HG03095 (cell line): Measurements from ENCODE around the gene CAMKK1.

Source experiments
- ATAC-seq: cut with Tn5 transposase; IDR thresholded peaks from one replicate; pipeline ENCODE4 v1.9.1; 2021; ENCODE audit warnings: moderate library complexity; ENCODE audit not compliant: unreplicated experiment

Gene CAMKK1

GRCh38 chr17:3814361-3814760 lies 78.5 kb downstream of the CAMKK1 start:
- ATAC-seq: no peak

DNA sequence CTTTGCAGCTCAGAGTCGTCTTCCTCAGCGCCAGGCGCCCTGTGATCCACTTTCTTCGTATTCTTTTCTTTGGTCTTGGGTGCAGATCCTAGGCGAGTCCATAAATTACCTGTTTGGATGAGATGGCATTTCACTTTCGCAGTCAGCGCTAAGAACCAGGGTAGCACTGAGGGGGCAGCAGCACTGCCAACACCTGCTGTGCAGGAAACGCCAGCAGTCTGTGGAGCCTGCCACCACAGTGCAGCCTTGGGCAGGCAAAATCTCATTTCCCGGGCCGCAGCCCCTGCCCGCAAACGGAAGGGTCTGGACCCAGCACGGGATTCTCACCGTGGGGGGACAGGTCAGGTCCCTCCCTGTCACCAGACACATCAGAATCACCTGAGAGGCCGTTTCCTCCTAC lies 79.7 kb downstream of the CAMKK1 start:
- ATAC-seq: no peak

DNA sequence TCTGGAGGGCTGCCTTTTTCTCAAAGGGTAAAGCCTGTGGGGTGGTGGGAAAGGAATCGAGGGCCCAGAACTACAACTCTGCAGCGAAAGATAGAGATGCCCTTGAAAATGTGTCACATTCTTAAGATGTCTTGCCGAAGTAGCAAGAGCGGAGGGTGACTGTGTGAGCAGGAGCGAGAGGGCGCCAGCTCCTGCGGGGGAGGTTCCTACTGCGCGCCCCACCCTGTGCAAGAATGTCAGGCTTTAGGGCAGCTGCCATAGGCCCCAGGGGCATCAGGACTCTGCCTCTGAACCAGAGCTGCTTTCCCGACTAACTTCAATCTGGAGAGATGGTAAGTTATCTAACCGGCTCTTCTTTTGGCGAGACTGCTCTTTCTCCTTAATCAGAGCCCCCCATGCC lies 80.1 kb downstream of the CAMKK1 start:
- no peak for ATAC-seq

DNA sequence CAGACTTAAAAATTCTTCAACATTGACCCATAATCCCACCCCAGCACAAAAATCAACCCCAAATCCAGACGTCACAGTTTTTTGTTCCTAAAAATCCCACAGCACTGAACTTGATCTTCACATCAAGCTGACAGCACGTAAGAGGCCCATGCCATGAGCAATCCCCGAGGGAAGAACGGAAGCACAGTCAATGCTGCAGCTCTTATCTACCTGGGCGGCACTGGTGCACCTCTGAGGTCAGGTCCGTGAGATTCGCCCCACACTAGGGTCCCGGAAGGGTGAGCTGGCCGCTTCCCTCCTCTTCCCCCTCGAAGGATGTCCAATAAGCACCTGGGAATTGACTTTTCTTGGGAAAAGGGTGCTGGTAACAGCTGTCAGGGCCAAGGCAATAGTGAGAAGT lies 80.6 kb downstream of the CAMKK1 start:
- ATAC-seq: no peak
